ENCODE measurements around the gene PRSS21. TPM values are rescaled to one million over a fixed set of nuclear protein-coding genes. Genes with fewer than 3 reads are reported as not detected.

PRSS21 gene
- polyA plus RNA-seq, 1 experiment, result 0.13 TPM

DNA sequence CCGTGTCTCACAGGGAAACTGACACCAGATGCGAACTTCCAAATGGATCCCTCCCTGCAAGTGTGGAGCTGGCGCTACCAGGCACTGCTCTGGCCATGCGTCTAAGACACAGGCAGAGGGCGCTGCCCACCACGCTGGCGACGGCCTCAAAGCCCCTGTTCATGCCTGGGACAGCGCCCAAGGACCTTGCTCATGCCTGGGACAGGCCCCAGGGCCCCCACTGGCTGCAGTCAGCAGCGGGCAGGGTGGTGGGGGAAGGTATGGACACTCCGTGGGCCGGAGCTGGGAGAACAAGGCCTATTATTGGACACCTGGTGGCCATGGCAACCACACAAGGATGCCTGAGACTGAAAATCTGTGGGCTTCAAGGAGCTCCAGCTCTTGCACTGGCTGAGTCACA, 21.9 kb downstream of the PRSS21 start:
- Histone ChIP-seq H3K36me3 (ENCODE audit: control insufficient read depth, insufficient read depth, low read length) (no peaks in the 10 kb centered on the region), H3K27me3 (ENCODE audit: control insufficient read depth, insufficient read depth, low read length) (peaks cover 4% of the 10 kb centered on the region), H3K4me3 (ENCODE audit: low read depth, low read length) (no peak overlapping the region)
- CTCF ChIA-PET, result interaction anchor here (0.6 to 3.5 kb wide), 35 partner anchors 10 to 1100 kb away, joined by 3 to 201 read pairs (median 4); partner anchors contain the start of gene FLYWCH2
- TF ChIP-seq CTCF (IDR thresholded peaks at IDR 0.05; ENCODE audit: insufficient read depth, low read depth, low read length), result peak; percentile 97
- POLR2A ChIA-PET, result no interaction called here
- no peak for DNase-seq (ENCODE audit: low read depth)

GRCh38 chr16:2839650-2840450, 22.8 kb downstream of the PRSS21 start:
- Histone ChIP-seq H3K27me3 (ENCODE audit: control insufficient read depth, insufficient read depth, low read length) (peaks cover 5% of the 10 kb centered on the region), H3K36me3 (ENCODE audit: control insufficient read depth, insufficient read depth, low read length) (no peaks in the 10 kb centered on the region), H3K4me3 (ENCODE audit: low read depth, low read length) (no peak overlapping the region)
- DNase-seq (ENCODE audit: low read depth), result no peak
- TF ChIP-seq CTCF (IDR thresholded peaks at IDR 0.05; ENCODE audit: insufficient read depth, low read depth, low read length), result no peak
- POLR2A ChIA-PET, result no interaction called here
- CTCF ChIA-PET, result interaction anchor here (0.6 to 3.5 kb wide), 25 partner anchors 9 to 1101 kb away, joined by 3 to 201 read pairs (median 5); partner anchors contain the start of gene FLYWCH2

GRCh38 chr16:2840914-2841313, 23.9 kb downstream of the PRSS21 start:
- POLR2A ChIA-PET, result no interaction called here
- CTCF ChIA-PET, result interaction anchor here (3.5 kb wide), 1 partner anchor 27 kb away, joined by 201 read pairs; no protein-coding TSS in a partner anchor
- no peak for TF ChIP-seq CTCF (IDR thresholded peaks at IDR 0.05; ENCODE audit: insufficient read depth, low read depth, low read length)

DNA sequence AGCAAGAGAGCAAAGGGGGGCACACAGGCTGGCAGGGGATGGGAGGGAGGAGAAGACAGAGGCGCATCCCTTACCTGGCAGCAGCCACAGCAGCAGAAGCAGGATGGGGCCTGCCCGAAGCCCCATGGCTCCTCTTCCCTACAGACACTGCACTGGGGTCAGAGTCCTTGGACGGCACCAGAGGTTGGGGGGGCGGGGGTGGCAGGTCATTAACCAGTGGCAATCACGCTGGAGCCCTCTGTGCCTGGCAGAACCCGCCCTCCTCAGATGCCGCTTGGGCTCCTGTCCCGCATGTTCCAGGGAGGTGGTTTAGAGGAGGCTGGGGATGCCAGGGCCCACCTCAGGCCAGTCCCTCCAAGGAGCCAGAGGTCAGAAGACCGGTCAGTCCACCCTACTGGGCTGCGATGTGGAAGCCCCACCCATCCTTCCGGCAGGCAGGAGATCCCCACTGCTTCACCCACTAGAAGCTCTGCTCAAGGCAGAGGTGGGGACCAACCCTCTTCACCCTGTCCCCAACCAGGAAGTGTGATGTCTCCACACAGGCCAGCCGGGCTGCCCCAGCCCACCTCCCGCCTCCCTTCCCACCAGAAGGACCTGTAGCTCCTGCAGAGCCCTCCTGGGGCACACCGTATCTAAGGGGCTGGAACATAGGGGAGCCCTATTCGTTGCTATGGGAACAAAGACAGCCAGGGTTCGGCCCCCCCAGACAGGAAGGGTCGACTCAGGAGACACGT, 24.7 kb downstream of the PRSS21 start:
- CTCF ChIA-PET, result interaction anchor here (0.9 to 1.1 kb wide), 3 partner anchors 13 to 23 kb away, joined by 3 to 4 read pairs (median 3); no protein-coding TSS in a partner anchor
- no peak overlapping the region for H3K4me3 ChIP-seq (ENCODE audit: low read depth, low read length)
- no peak for DNase-seq (ENCODE audit: low read depth)
- TF ChIP-seq CTCF (IDR thresholded peaks at IDR 0.05; ENCODE audit: insufficient read depth, low read depth, low read length), result no peak
- POLR2A ChIA-PET, result no interaction called here
- H3K27me3 ChIP-seq (ENCODE audit: control insufficient read depth, insufficient read depth, low read length), result peaks cover 10% of the 10 kb centered on the region
- H3K36me3 ChIP-seq (ENCODE audit: control insufficient read depth, insufficient read depth, low read length), result no peaks in the 10 kb centered on the region

More at GRCh38 chr16:2840914-2841313, 23.9 kb downstream of the PRSS21 start:
- no peaks in the 10 kb centered on the region for H3K36me3 ChIP-seq (ENCODE audit: control insufficient read depth, insufficient read depth, low read length)
- no peak overlapping the region for H3K4me3 ChIP-seq (ENCODE audit: low read depth, low read length)
- H3K27me3 ChIP-seq (ENCODE audit: control insufficient read depth, insufficient read depth, low read length), result peaks cover 10% of the 10 kb centered on the region
- DNase-seq (ENCODE audit: low read depth), result no peak

All from BJ (cell line).